ENCODE data around the gene MGME1.

Gene MGME1

GRCh38 chr20:17992224-17992637 lies 23.4 kb downstream of the MGME1 start:
- DNase-seq (ENCODE audit: low read depth, low spot score): no peak

GRCh38 chr20:17992847-17993513 lies 24.2 kb downstream of the MGME1 start:
- no peak for DNase-seq (ENCODE audit: low read depth, low spot score)

- no peak for DNase-seq (ENCODE audit: low read depth, low spot score)
Observed at GRCh38 chr20:17993546-17993945, 24.7 kb downstream of the MGME1 start.

- no peak for DNase-seq (ENCODE audit: low read depth, low spot score)
Observed at GRCh38 chr20:17995967-17996819, 27.4 kb downstream of the MGME1 start.

- no peak for DNase-seq (ENCODE audit: low read depth, low spot score)
Observed at GRCh38 chr20:17998446-17998845, 29.6 kb downstream of the MGME1 start.

- no peak for DNase-seq (ENCODE audit: low read depth, low spot score)
Observed at GRCh38 chr20:17999566-17999965, 30.7 kb downstream of the MGME1 start.

GRCh38 chr20:18001131-18001921 lies 32.5 kb downstream of the MGME1 start:
- no peak for DNase-seq (ENCODE audit: low read depth, low spot score)

GRCh38 chr20:18003897-18004296 lies 35.1 kb downstream of the MGME1 start:
- no peak for DNase-seq (ENCODE audit: low read depth, low spot score)

GRCh38 chr20:18004384-18005031 lies 35.7 kb downstream of the MGME1 start:
- DNase-seq (ENCODE audit: low read depth, low spot score): no peak

- DNase-seq (ENCODE audit: low read depth, low spot score): peak; percentile 23
Observed at GRCh38 chr20:18005170-18005989, 36.6 kb downstream of the MGME1 start.

GRCh38 chr20:18005990-18006364 lies 37.2 kb downstream of the MGME1 start:
- no peak for DNase-seq (ENCODE audit: low read depth, low spot score)

GRCh38 chr20:18006684-18007083 lies 37.9 kb downstream of the MGME1 start:
- no peak for DNase-seq (ENCODE audit: low read depth, low spot score)

- no peak for DNase-seq (ENCODE audit: low read depth, low spot score)
Observed at GRCh38 chr20:18007534-18008292, 38.9 kb downstream of the MGME1 start.

GRCh38 chr20:18009116-18009515 lies 40.3 kb downstream of the MGME1 start:
- DNase-seq (ENCODE audit: low read depth, low spot score): no peak

- no peak for DNase-seq (ENCODE audit: low read depth, low spot score)
Observed at GRCh38 chr20:18011482-18011881, 42.7 kb downstream of the MGME1 start.

- no peak for DNase-seq (ENCODE audit: low read depth, low spot score)
Observed at GRCh38 chr20:18011951-18012645, 43.3 kb downstream of the MGME1 start.

- no peak for DNase-seq (ENCODE audit: low read depth, low spot score)
Observed at GRCh38 chr20:18012901-18013300, 44.1 kb downstream of the MGME1 start.

GRCh38 chr20:18014411-18014810 lies 45.6 kb downstream of the MGME1 start:
- DNase-seq (ENCODE audit: low read depth, low spot score): no peak

GRCh38 chr20:18016772-18017171 lies 48.0 kb downstream of the MGME1 start:
- no peak for DNase-seq (ENCODE audit: low read depth, low spot score)

- DNase-seq (ENCODE audit: low read depth, low spot score): no peak
Observed at GRCh38 chr20:18018100-18018499, 49.3 kb downstream of the MGME1 start.

Data from iPS DF 19.7 (cell line).